Tibial nerve (tissue), 4 donors: ENCODE results near the gene TP53RK. TPM values are rescaled to one million over a fixed set of nuclear protein-coding genes. Genes with fewer than 3 reads are reported as not detected.

ENCODE experiments used
- DNase-seq, 2 donors: peaks; one replicate each; pipeline ENCODE4 v3.0.0-alpha.2; 2019; ENCODE audit warnings: low spot score in 2 of 2
- H3K27ac ChIP-seq, 4 donors: fragments of 200-600 bp; sonication (generic) in 3 of 4; one replicate each; pipeline ENCODE4 v1.5.1; 2017 to 2019; ENCODE audit warnings: mild to moderate bottlenecking in 1 of 4
- H3K27me3 ChIP-seq, 2 donors: fragments of 200-600 bp; sonication (generic) in 1 of 2; one replicate each; pipeline versions ENCODE4 v1.5.1 to v1.6.0; 2017 to 2019
- H3K36me3 ChIP-seq, 3 donors: fragments of 200-600 bp; sonication (generic); one replicate each; pipeline ENCODE4 v1.5.1; 2018 to 2019
- H3K4me1 ChIP-seq, 4 donors: fragments of 200-600 bp; sonication (generic) in 3 of 4; one replicate each; pipeline ENCODE4 v1.5.1; 2017 to 2019
- H3K4me3 ChIP-seq, 4 donors: fragments of 200-600 bp; sonication (generic) in 3 of 4; one replicate each; pipeline ENCODE4 v1.5.1; 2017 to 2019; ENCODE audit warnings: mild to moderate bottlenecking in 1 of 4, moderate library complexity in 1 of 4
- H3K9me3 ChIP-seq, 4 donors: fragments of 200-600 bp; sonication (generic) in 3 of 4; one replicate each; pipeline ENCODE4 v1.5.1; 2017 to 2019
- CTCF ChIP-seq, 5 experiments: fragments of 200-600 bp in 3 of 5; fragments of 450-650 bp in 2 of 5; sonication (generic) in 3 of 5; IDR thresholded peaks; one replicate each; pipeline ENCODE4 v1.5.1; 2016 to 2019; ENCODE audit warnings: antibody characterized with exemption in 5 of 5, mild to moderate bottlenecking in 3 of 5, moderate library complexity in 2 of 5
- EP300 ChIP-seq, 2 donors: sonication (generic); formaldehyde crosslinking; IDR thresholded peaks; one replicate each; pipeline ENCODE4 v1.6.1; 2017; ENCODE audit warnings: antibody characterized with exemption in 2 of 2, mild to moderate bottlenecking in 1 of 2
- POLR2A ChIP-seq, 2 donors: fragments of 450-650 bp; IDR thresholded peaks; one replicate each; pipeline ENCODE4 v1.6.1; 2017; ENCODE audit warnings: antibody characterized with exemption in 2 of 2, mild to moderate bottlenecking in 2 of 2, moderate library complexity in 2 of 2
- WGBS, 2 donors: methylation state at CpG; one replicate each; pipeline ENCODE4 v1.1.5; 2018; 5-methylcytosine and 5-hydroxymethylcytosine counted together
- total RNA-seq, 4 donors: library from RNA; depleted of rRNA; stranded (reverse); fragments of >200 nt; gene quantifications; one replicate each; pipeline ENCODE4 v1.1.0, GENCODE V29; 2016

TP53RK gene
- total RNA-seq, 4 donors from 2014 or later: 16.8 to 24.5 (median 21.9) TPM

GRCh38 chr20:46717818-46718541 lies 28.7 kb upstream of the TP53RK start:
- peaks cover 0 to 23% (median 0%) of the 10 kb centered on the region in 4 donors for H3K4me1 ChIP-seq
- DNase-seq: no peak
- peaks cover 0 to 10% (median 0%) of the 10 kb centered on the region in 4 donors for H3K9me3 ChIP-seq
- peaks cover 0 to 31% (median 0%) of the 10 kb centered on the region in 3 donors for H3K36me3 ChIP-seq
- TF ChIP-seq EP300 (IDR thresholded peaks at IDR 0.05) (no peak), POLR2A (IDR thresholded peaks at IDR 0.05) (no peak), CTCF (IDR thresholded peaks at IDR 0.05) (no peak)
- no peak overlapping the region for H3K4me3 ChIP-seq
- H3K27me3 ChIP-seq: no peaks in the 10 kb centered on the region
- H3K27ac ChIP-seq: no peak overlapping the region
- 95% methylated on average over 9 of the region's 9 CpGs for WGBS, 2 donors

- Histone ChIP-seq H3K9me3 (no peaks in the 10 kb centered on the region), H3K27me3 (no peaks in the 10 kb centered on the region), H3K27ac (peak overlapping the region in 1 of 4 donors; percentile 32), H3K4me1 (peaks cover 0 to 45% (median 2%) of the 10 kb centered on the region in 4 donors), H3K36me3 (peaks cover 0 to 21% (median 0%) of the 10 kb centered on the region in 3 donors), H3K4me3 (no peak overlapping the region)
- peak; percentile 58 to 70 for DNase-seq
- TF ChIP-seq CTCF (IDR thresholded peaks at IDR 0.05) (peak in 2 of 5 experiments; percentile 32 to 58), POLR2A (IDR thresholded peaks at IDR 0.05) (no peak), EP300 (IDR thresholded peaks at IDR 0.05) (peak; percentile 40 to 88)
- WGBS, 2 donors: 25 to 34% methylated on average over 4 of the region's 4 CpGs
Measured at GRCh38 chr20:46715292-46715756, 26.1 kb upstream of the TP53RK start.

- Histone ChIP-seq H3K4me1 (peaks cover 0 to 51% (median 2%) of the 10 kb centered on the region in 4 donors), H3K27ac (no peak overlapping the region), H3K4me3 (no peak overlapping the region), H3K36me3 (peaks cover 0 to 13% (median 0%) of the 10 kb centered on the region in 3 donors), H3K9me3 (no peaks in the 10 kb centered on the region), H3K27me3 (no peaks in the 10 kb centered on the region)
- 90 to 92% methylated on average over 15 of the region's 15 CpGs for WGBS, 2 donors
- DNase-seq: no peak
- TF ChIP-seq CTCF (IDR thresholded peaks at IDR 0.05) (no peak), EP300 (IDR thresholded peaks at IDR 0.05) (no peak), POLR2A (IDR thresholded peaks at IDR 0.05) (no peak)
Measured at GRCh38 chr20:46713957-46714834, 25.0 kb upstream of the TP53RK start.

- DNase-seq: no peak
- TF ChIP-seq EP300 (IDR thresholded peaks at IDR 0.05) (no peak), POLR2A (IDR thresholded peaks at IDR 0.05) (no peak), CTCF (IDR thresholded peaks at IDR 0.05) (no peak)
- no peak overlapping the region for H3K4me3 ChIP-seq
- 64 to 72% methylated on average over 5 of the region's 5 CpGs for WGBS, 2 donors
- H3K4me1 ChIP-seq: peaks cover 0 to 58% (median 2%) of the 10 kb centered on the region in 4 donors
- no peaks in the 10 kb centered on the region for H3K27me3 ChIP-seq
- no peaks in the 10 kb centered on the region for H3K9me3 ChIP-seq
- no peak overlapping the region for H3K27ac ChIP-seq
- H3K36me3 ChIP-seq: peaks cover 0 to 7% (median 0%) of the 10 kb centered on the region in 3 donors
Measured at GRCh38 chr20:46712056-46712636, 22.9 kb upstream of the TP53RK start.
